HG03432 (cell line): ENCODE measurements around the gene MBTPS1.
A peak's percentile ranks its signal among the peaks of the same experiment; 100 is the strongest.

Experiments used
- ATAC-seq: cut with Tn5 transposase; IDR thresholded peaks from one replicate; pipeline ENCODE4 v1.9.1; 2021; ENCODE audit warnings: mild to moderate bottlenecking, moderate library complexity; ENCODE audit not compliant: unreplicated experiment

Gene MBTPS1

GRCh38 chr16:84014570-84015327 is 102.0 kb downstream of the MBTPS1 start:
- no peak for ATAC-seq

- ATAC-seq = peak; percentile 83
Observed at GRCh38 chr16:84013787-84014569, 102.8 kb downstream of the MBTPS1 start.

- ATAC-seq = no peak
Observed at GRCh38 chr16:84009282-84009681, 107.5 kb downstream of the MBTPS1 start.

GRCh38 chr16:84007965-84008364 is 108.8 kb downstream of the MBTPS1 start:
- ATAC-seq = no peak

- no peak for ATAC-seq
Observed at GRCh38 chr16:84007520-84007919, 109.2 kb downstream of the MBTPS1 start.

GRCh38 chr16:84005391-84005790 is 111.4 kb downstream of the MBTPS1 start:
- ATAC-seq = no peak

GRCh38 chr16:84004442-84004841 is 112.3 kb downstream of the MBTPS1 start:
- ATAC-seq = no peak
